AG08396 (cell line): ENCODE measurements around the gene ITPKC.
"Not testable (repeated sequence)": the region's sequence is repeated elsewhere in the genome, so short reads cannot be mapped to it uniquely, and the experiment has no call there.

Experiments
- DNase-seq: peaks from one replicate; pipeline ENCODE4 v3.0.0; 2012; ENCODE audit warnings: low spot score, mixed read lengths

Gene ITPKC

DNA sequence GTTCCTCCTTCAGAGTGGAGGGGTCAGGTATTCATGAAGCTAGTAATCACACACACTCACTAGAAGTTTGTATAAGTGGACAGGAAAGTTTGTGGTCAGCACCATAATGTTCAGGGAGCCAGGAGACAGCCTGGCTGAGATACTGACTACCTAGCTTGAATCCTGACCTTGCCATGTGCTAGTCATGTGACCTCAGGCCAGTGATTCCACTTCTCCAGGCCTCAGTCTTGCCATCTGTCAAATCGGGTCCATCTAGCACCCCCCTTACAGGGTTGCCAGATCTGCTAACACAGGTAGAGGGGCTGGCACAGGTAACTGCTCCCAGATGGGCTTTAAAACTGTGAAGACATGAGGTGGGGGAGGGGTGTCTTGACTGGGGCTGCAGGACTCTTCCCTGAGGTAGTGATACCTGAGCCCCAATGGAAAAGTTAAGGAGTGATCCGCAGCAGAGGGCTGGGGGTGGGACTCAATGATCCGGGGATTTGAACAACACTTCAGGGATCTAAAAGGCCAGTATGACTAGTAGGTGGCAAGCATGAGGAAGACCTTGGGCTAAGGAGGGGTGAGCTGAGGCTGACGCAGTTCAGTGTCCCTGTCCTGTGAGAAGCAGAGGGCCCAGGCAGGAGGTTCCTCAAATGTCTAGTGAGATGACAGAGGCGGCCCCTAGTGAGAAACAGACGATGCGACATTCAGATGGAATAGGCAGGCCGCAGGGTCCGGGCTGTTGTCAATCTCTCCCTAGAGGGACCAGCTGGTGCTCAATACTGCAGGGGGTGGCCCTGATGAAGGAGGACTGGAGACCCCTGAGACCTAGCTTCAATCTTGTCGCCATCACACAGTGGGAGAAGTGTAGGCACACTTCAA, 24.8 kb downstream of the ITPKC start:
- DNase-seq, result no peak

DNA sequence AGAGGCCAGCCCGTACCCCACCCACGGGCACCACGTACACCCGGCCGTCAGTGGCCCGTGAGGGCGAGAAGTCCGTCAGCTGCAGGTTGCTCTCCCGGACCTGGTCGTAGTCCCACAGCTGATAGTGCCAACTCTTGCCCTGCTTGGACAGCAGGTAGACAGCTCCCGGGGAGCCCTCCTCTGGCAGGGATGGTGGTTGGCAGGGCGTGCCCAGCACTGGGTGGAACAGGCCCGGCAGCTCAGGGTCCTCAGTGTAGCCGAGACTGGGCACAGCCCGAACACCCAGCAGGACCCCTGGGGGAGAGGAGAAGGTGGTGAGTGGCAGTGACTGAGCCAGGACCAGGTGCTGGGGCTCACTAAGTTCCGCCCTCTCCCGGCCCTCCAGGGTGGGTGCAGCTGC, 25.6 kb downstream of the ITPKC start:
- no peak for DNase-seq

DNA sequence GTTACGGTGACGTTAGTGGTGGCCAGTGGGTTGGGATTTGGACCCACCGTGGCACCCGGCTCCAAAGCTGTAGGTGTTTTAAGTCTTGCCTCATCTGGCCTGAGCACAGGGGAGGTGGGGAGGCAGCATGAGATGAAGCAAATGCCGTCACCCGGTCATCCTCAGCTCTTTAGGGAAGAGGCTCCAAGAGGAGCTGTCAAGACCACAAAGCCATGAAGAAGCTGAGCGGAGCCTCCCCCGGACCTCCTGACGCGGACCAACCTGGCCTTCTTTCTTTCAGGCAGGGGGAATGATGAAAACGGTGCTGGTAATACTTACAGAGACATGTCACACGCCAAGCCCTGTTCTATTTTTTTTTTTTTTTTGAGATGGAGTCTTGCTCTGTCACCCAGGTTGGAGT, 26.0 kb downstream of the ITPKC start:
- DNase-seq, result no peak

DNA sequence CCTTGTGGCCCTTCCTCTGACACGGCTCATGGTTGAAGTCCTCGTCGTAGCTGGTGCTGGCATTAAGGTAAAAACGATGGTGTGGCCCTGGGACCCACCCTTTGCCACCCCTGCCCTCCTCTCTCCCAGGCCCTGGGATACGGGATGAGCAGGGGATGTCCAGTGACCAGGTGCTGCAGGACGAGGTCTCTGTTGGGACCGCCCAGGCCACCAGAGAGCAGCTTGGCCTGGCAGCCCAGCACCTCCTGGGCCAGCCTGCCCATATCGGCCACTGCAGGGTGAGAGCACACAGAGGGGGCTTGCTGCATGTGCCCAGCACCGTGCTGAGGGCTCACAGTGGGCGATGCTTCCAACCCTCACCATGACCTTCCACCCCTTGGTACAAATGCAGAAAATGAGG, 27.0 kb downstream of the ITPKC start:
- no peak for DNase-seq

DNA sequence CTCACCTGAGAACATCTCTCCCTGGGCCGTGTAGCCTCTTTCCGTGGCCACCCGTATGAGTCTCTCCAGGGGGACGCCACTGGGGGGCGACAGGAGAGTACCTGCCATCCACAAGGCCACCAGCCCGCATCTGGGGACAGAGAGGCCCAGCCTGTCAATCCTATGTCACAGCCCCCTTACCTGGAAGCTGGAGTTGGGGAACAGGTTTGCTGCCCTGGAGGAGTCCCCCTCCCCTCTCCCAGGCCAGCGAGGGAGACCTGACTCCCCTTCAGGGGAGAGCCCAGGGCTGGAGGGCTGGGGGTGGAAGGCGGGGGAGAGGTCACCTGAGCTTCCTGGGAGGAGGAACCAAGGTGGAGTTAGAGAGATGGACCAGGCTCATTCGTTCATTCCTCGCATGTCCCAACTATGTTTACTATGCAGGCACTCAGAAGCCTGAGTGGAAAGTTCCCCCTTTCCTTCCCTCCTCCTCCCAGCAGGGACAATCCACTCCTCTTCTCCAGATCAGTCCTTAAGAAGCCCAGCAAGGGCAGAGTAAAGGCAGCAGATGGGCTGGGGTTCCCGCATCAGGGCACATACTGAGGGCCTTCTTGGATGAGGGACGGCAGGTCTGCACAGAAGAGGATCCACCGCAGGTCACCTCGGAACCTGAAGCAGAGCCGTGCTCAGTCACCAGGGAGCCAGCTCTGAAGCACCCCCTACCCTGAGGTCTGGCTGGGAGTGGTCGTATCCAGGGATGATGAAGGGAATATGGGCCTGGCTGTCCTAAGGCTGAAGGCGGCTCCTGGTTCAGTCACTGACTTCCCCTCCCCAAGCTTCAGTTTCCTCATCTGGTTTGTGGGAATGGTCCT, 27.9 kb downstream of the ITPKC start:
- DNase-seq, result no peak

DNA sequence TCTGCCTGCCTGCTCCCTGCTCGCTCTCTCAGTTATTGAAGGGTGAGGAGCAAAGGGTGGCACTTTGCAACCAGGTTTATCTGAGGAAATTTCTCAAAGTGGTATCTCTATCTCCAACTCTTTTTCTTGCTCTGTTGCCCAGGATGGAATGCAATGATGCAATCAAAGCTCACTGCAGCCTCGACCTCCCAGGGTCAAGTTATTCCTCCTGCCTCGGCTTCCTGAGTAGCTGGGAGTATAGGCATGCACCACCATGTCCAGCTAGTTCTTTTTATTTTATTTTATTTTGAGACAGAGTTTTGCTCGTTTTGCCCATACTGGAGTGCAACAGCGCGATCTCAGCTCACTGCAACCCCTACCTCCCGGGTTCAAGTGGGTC, 28.5 kb downstream of the ITPKC start:
- no peak for DNase-seq

DNA sequence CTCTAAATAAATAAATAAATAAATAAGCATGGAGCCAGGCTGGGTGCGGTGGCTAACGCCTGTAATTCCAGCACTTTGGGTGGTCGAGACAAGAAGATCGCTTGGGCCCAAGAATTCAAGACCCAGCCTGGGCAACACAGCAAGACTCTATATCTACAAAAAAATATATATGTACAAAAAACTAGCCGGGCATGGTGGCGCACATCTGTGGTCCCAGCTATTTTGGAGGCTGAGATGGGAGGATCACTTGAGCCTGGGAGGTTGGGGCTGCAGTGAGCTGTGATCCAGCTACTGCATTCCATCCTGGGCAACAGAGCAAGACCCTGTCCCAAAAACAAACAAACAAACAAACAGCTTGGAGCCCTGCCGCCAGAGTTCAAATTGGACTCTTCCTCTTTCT, 30.6 kb downstream of the ITPKC start:
- no peak for DNase-seq

DNA sequence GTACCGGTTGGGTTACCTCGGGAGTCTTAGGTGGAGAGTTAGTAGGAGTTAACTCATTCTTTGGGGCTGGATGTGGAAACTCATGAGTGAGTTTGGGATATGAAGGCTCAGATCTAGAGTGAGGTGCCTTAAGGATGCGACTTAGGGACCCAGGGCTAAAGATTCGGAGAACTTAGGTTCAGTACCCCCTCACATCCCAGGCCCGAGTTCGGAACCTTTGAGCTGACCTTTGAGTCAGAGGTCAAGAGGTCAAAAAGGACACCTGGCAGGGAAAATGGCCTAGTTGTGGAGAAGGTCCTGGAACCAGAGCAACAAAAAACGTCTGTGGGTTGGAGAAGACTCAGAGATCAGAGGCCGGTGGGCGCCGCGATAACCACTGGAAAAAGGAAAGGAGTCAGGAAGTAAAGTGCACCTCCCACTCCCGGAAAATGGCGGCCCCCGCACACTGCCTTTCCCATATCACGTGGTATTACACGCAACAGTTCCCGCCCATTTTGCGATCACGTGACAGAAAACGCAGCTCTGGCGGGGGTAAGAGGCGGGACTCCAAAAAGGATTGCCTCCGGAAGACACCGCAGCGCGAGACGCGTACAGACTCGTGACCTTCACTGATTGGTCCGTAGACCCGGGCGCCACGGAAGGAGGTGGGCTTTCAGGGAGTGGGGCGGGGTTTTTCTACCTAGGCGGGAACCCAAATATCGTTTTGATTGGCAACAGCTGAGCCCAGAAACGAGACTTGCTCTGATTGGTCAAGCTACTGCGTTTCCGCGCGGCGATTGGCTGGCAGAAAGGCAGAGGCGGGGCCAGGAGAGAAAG, 33.4 kb downstream of the ITPKC start, which contains the start of gene ACTMAP:
Gene ACTMAP (minus strand): TSS at position 420 of the 816 bp plus-strand sequence. CDS start 674 bp downstream, outside the sequence.
- DNase-seq, result peak; percentile 98

DNA sequence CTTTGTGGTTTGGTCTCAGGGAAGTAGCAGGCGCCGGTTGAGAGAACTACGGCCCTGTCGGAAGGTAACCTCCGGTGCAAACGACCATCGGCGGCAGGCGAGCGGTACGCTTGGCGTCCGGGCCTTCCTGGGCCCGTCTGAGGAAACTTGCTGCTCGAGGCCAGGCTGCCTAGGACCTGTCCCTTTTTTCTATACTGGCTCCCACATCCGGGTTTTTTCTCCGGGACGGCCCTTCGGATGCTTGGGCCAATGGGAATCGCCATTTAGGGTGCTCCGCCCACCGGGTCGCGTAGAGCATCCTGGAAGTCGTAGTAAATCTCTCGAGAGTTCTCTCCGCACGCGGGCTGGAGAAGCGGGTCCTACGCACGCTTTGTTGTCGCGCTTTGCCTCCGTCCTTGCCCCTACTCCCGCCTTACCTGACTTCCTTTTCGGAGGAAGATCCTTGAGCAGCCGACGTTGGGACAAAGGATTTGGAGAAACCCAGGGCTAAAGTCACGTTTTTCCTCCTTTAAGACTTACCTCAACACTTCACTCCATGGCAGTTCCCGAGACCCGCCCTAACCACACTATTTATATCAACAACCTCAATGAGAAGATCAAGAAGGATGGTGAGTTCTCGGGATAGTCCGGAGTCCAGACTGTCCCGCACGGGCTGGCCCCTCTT, 34.1 kb downstream of the ITPKC start, which contains the start of gene SNRPA:
Gene SNRPA (plus strand): TSS at position 330 of the 664 bp plus-strand sequence. CDS start 206 bp downstream, at position 536.
- DNase-seq, result peak; percentile 95

DNA sequence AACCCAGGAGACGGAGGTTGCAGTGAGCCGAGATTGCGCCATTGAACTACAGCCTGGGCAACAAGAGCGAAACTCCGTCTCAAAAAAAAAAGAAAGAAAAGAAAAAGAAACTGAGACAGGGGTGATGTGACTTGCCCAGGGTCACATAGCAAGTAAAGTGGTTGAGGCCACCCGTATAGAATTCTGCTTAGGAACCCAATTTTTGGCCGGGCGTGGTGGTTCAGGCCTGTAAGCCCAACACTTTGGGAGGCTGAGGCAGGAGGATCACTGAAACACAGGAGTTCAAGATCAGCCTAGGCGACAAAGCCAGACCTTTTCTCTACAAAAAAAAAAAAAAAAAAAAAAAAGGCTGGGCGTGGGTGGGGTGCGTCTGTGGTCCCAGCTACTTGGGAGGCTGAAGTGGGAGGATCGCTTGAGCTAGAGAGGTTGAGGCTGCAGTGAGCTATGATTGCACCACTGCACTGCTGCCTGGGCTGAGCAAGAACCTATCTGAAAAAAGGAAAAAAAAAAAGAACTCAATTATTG, 35.4 kb downstream of the ITPKC start:
- no peak for DNase-seq

DNA sequence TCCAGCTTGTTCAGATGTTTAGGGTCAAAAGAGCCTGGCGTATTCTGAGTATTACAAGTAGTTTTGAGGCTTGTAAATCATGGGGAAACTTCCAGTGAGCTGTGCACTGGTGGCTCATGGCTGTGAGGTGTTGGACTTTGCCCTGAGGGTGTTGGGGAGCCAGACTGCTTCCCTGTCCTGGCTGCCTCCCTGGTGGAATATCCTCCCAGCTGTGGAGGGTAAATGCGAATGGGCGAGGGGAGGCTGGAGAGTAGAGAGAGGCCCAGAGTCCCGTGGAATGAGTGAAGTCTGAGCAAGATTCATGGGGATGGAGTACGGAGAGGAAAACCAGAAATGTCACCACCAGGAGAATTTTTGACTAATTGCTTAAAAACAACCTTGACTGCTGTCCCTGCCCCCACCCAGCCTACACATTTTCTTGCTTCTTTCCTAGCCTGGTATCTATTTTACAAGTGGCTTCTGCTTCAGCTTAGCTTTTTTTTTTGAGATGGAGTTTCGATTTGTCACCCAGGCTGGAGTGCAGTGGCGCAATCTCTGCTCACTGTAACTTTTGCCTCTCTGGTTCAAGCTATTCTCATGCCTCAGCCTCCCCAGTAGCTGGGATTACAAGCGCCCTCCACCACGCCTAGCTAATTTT, 37.8 kb downstream of the ITPKC start:
- DNase-seq, result no peak

DNA sequence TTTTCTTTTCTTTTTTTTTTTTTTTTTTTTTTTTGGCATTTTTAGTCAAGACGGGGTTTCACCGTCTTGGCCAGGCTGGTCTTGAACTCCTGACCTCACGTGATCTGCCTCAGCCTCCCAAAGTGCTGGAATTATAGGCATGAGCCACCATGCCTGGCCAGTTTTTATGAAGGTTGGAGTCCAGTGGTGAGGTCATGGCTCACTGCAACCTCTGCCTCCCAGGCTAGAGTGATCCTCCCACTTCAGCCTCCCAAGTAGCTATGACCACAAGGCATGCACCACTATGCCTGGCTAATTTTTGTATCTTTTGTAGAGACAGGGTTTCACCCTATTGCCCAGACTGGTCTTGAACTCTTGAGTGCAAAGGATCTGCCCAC, 38.3 kb downstream of the ITPKC start:
- DNase-seq, result no peak

DNA sequence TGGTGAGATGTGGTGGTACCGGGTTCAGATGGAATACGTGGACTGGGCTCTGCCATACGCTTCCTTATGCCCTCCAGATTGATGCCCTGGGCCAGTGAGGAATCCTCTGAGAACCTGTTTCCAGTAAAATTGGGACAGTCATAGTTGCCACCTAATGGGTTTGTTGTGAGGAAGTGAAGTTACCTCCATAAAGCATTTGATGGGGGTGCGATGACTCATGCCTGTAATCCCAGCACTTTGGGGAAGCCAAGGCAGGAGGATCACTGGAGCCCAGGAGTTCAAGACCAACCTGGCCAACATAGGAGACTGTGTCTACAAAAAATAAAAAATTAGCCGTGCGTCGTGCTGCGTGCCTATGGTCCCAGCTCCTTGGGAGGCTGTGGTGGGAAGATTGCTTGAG, 38.9 kb downstream of the ITPKC start:
- no peak for DNase-seq

DNA sequence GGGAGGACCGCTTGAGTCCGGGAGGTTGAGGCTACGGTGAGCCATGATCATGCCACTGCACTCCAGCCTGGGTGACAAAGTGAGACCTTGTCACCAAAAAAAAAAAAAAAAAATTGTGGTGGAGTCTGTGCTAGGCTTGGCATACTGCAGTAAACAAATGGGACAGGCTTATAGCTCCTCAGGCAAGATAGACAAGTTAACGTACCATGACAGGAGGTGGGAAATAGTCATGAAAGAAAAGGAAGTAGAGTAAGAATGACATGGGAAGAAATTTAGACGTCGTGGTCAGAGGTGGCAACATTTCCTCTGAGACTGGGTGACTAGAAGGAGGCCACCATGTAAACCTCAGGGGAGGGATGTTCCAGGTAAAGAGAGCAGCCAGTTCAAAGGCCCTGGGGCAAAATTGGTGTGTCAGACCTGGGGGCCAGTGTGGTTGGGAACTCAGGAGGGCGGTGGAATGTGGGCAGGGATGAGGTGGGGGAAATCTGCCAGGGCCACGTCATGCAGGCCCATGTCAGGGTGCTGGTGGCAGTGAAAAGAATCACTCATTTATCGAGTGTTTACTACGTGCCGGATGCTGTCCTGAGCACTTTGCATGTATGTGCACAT, 39.7 kb downstream of the ITPKC start:
- DNase-seq, result no peak

DNA sequence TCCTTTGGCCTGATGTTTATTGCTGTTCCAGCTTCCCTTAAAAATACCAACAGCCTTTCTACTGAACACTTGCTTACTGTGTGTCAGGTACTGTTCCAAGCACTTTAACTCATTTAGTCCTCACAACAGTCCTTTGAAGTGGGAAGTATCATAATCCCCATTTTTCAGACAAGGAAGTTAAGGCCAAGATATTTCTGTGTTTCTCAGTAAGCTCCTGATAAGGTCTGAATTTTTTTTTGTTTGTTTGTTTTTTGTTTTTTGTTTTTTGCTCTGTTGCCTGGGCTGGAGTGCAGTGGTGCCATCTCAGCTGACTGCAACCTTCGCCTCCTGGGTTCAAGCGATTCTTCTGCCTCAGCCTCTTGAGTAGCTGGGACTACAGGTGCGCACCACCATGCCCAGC, 41.6 kb downstream of the ITPKC start:
- no peak for DNase-seq

DNA sequence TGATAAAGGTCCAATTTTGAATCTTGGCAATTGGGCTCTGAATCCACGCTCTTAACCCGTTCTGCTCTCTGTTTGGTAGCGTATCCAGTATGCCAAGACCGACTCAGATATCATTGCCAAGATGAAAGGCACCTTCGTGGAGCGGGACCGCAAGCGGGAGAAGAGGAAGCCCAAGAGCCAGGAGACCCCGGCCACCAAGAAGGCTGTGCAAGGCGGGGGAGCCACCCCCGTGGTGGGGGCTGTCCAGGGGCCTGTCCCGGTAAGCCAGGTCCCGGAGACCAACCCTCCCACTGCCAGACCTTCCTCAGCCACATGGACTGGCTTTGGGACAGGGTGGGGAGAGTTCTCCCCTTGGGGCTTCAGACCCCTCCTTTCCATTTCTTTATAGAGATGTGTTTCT, 42.4 kb downstream of the ITPKC start:
- no peak for DNase-seq

DNA sequence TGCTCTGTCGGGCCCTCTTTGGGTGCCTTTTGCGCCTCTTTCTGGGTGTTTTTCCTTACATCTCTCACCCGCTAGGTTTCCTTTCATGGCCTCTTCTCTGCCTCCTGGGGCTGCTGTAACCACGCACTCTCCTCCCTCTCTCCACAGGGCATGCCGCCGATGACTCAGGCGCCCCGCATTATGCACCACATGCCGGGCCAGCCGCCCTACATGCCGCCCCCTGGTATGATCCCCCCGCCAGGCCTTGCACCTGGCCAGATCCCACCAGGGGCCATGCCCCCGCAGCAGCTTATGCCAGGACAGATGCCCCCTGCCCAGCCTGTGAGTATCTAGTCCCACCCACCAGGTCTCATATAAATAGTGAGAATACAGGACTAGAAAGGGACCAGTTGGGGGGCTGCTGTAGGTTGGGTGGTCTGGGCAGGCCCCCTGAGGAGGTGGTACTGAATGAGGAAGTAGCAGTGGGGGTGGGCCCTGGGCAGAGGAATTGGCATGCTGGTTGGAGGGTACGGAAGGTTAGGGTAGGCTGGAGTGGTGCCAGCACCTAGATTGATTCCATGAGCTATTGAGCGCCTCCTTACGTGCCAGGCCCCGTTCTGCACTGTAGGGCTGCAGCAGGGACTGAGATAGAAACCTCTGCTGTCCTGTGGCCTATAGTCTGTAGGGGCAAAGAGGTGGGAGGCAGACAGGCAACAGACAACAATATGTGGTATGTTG, 46.0 kb downstream of the ITPKC start:
- DNase-seq, result no peak

DNA sequence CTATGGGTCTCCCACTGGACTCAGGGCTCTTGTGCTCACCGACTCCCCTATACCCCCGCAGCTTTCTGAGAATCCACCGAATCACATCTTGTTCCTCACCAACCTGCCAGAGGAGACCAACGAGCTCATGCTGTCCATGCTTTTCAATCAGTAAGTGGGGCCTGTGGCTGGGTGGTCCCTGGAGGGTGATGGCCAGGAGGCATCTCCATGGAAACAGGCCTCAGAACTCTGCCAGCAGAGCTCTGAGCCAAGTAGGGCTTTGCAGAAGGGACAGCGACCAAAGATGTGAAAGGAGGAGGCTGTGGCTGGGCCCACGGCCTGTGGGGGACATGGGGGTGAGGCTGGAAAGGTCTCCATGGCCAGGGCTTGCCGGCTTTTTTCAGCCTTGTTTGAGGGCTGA, 46.6 kb downstream of the ITPKC start:
- no peak for DNase-seq

DNA sequence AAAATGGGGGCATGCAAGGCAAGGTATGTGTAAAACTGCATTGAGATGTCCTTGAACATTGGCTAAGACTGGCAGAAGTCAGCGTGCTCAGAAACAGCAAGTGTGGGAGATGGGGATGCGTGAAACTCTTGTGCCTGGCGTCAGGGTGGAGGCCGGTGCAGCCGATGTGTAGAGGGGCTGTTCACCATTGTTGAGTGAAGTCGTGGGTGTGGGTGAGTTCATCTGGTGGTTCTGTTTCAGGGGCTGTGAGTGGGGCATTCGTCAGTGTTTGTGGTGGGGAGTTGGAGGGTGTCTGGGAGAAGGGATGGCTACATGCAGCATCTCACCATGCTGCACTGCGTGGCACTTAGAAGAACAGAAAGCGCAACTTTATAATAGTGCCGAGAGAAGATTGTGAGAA, 47.1 kb downstream of the ITPKC start:
- no peak for DNase-seq

DNA sequence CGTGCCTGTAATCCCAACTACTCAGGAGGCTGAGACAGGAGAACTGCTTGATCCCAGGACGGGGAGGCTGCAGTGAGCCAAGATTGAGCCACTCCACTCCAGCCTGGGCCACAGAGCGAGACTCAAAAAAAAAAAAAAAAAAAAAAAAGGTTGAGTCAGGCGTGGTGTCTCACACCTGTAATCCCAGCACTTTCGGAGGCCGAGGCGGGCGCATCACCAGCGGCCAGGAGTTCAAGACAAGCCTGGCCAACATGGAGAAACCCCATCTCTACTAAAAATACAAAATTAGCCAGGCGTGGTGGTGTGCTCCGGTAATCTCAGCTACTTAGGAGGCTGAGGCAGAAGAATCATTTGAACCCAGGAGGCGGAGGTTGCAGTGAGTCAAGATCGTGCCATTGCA, 49.5 kb downstream of the ITPKC start:
- not testable (repeated sequence) for DNase-seq
